ENCODE measurements around the gene LMTK3.

DNA sequence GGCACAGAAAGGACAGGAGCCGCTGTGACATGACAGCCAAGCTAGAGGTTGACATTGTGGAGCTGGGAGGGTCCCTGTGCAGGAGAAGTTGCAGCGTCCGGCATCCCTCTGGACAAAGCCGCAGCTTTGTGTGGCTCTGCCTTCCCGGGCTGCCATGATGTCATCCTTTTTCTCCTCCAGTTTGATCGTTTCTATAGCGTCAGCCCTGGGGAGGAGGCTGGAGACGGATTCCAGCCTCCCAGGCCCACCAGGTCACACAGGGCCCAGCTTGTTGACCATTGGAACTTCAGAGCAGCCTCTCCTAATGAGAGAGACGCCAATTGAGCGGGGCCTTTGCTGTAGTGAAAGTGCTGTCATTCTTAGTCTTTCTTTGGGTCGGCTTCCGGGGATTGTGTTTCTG lies 60.0 kb downstream of the LMTK3 start:
- TF ChIP-seq, protein P1, sequence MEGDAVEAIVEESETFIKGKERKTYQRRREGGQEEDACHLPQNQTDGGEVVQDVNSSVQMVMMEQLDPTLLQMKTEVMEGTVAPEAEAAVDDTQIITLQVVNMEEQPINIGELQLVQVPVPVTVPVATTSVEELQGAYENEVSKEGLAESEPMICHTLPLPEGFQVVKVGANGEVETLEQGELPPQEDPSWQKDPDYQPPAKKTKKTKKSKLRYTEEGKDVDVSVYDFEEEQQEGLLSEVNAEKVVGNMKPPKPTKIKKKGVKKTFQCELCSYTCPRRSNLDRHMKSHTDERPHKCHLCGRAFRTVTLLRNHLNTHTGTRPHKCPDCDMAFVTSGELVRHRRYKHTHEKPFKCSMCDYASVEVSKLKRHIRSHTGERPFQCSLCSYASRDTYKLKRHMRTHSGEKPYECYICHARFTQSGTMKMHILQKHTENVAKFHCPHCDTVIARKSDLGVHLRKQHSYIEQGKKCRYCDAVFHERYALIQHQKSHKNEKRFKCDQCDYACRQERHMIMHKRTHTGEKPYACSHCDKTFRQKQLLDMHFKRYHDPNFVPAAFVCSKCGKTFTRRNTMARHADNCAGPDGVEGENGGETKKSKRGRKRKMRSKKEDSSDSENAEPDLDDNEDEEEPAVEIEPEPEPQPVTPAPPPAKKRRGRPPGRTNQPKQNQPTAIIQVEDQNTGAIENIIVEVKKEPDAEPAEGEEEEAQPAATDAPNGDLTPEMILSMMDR (IDR thresholded peaks at IDR 0.05; ENCODE audit: poor library complexity): no peak
- no peak for TF ChIP-seq EZH2 (IDR thresholded peaks at IDR 0.05; ENCODE audit: borderline replicate concordance)

All from hepatocyte (in vitro differentiated cells).